ENCODE data around the gene RBMS3.
"Not testable (repeated sequence)": the region's sequence is repeated elsewhere in the genome, so short reads cannot be mapped to it uniquely, and the experiment has no call there.

RBMS3 gene

DNA sequence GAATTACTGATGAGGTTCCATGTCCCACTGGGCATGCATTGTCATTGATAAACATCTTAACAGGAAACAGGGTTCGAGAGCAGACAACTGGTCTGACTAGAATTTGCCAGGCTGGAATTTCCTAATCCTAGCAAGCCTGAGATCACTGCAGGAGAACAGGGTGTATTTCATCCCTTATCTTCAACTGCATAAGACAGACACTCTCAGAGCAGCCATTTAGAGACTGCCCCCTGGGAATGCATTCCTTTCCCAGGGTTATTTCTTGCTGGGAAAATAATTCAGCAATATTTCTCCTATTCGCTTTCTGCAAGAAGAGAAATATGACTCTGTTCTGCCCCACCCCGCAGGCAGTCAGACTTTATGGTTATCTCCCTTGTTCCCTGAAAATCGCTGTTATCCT, 113.1 kb downstream of the RBMS3 start:
- not testable (repeated sequence) for DNase-seq

DNA sequence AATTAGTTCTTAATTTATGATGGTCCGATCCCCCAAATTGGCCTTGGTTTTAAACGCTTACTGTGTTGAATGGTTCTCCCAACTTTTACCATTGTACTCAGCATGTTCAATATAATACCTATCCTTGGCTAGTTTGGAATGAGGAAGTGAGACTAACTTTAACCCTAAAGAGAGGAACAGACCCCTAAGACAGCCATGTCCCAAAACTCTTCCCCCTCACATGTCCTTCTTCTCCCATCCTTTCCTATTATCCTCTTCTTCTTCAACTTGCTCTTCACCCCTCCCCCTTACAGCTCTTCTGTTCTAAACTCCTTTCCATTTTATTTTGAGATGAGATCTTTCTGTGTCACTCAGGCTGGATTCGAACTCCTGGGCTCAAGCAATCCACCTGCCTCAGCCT, 116.5 kb downstream of the RBMS3 start:
- no peak for DNase-seq

DNA sequence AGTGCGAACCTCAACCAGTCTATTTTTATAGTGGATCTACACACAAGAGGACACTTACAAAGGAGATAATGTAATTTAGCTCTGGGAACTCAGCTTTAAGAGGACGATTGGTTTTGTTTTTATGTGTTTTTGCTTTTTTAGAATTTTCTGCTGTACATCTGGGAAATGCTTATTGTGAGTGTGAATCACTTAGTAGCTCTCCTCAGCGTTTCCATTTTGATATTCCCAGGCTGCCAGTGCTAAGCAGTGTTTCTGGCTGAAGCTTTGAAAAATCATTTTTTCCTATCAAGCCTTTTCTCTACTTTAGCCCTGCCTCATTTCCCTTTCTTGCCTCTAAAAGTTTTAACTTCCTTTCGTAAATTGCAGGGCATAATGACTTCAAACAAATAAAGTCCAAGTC, 117.9 kb downstream of the RBMS3 start:
- no peak for DNase-seq

DNA sequence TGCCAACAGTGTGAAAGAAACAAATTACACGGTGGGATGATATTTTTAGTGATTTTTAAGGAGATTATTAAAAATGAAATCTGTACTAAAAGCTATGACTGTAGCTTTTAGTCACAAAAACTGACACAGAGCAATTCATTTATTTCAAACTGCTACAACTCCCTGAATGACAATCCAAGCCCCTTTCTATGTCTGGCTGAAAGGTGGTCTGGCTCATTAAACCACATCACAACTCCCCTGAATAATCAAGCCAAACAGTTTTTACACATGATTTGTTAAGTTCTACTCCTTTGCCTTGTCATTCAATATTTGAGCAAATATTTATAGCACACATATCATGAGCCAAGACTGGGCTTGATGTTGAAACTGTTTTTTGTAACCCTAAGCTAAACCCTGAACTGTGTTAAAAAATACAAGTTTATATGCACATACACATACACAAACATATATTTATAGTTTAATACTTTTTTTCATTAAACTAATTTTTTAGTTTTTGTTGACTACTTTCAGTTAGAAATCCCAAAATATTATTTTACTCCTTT, 125.5 kb downstream of the RBMS3 start:
- DNase-seq: no peak

DNA sequence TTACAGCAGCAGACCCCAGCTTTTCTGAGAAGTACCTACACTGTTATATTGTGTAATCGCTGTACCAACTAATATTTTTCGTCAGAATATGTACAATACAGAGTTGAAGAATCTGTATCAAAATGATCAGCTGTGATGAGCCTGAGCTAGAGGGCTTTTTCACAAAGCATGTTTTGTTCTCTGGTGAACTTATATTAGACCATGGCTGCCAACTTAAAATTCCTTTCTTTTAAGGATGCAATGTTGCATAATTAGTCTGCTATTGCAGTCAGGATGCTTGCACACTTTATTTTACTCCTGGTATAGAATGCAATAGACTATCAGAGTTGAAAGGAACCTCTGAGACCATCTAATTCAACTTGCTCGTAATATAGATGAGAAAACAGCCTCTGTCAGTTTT, 127.8 kb downstream of the RBMS3 start:
- DNase-seq: no peak

DNA sequence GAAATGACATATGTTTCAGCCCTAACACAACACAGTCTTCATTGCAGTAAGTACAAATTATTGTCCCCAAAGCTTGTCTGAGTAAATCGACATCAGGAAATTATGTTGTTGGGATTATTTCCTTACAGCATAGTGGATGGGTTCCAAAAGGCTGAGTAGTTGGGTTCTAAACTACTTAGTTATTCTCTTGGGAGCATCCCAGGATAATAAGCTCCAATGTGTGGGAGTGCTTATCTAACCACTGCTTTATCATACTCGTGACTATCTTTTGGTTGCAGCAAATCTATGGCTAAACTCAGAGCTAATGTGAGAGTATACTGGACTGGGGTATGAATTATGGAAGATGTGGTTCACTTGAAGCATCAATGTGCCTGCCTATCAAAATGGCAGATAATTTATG, 128.5 kb downstream of the RBMS3 start:
- no peak for DNase-seq

DNA sequence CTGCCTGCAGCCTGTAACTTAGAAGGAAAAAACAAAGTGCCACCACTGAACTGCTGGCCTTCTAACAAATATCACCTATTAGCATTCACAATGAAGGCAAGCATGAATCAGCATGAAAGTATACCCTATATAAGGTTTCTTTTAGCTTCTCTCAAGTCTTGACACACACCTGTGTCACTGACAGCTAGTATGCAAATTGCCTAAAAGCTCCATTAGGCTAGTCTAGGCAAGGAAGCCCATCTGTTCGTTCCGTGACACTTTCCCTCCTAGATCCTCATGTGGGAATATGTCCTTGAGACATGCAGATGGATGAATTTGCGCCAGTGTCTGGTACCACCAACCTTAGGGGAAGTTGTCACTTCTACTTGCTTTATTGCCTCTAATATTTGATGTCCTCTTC, 129.3 kb downstream of the RBMS3 start:
- no peak for DNase-seq

DNA sequence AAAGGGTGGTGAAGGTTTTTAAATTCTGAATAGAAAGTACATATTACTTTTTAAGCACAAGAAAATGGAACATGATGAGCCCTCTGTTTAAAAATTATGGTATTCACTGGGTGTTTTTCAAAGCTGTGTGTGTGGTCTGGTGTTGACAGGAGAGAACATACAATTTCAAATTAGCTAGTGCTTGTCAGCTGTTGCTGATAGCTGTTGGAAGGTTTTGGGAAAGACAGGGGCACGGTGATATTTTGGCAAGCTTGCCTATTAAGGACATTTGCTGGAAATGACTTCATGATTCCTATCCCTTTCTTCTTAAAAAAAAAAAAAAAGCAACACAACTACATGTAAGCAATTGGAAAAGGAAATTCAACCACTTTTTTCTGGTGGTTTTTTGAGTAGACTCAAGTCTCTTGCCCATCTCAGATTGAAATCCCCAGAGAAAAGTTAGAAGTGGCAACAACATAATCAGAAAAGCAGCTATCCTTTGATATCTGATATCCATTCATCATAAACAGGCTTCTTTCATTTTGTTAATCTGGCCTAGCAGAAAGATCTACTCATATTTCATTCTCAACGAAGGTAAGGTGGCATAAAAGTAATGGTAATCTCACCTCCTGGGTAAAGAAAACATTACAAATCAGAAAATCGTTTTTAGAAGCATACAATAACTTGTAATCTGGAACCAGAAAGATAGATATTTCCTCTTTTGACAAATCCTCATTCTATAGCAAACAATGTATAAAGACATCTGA, 130.0 kb downstream of the RBMS3 start:
- DNase-seq: no peak

DNA sequence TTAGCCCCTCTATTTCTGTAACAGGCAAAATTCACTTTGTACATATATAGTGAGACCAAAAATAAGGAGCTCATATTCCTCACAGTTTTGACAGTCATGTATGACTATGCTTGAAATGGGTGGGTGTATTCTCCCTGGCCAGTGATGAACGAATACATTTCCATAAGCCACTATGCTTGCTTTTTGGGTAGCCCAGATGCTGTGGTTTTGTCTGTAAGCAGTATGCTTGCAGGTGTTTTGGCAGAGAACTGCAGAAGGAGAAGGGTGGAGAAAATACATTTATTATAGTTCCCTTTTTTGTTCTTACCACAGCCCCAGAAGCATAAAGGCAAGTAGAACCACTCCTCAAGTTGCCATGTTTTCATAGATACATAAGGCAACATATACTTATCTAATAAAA, 131.2 kb downstream of the RBMS3 start:
- DNase-seq: no peak

DNA sequence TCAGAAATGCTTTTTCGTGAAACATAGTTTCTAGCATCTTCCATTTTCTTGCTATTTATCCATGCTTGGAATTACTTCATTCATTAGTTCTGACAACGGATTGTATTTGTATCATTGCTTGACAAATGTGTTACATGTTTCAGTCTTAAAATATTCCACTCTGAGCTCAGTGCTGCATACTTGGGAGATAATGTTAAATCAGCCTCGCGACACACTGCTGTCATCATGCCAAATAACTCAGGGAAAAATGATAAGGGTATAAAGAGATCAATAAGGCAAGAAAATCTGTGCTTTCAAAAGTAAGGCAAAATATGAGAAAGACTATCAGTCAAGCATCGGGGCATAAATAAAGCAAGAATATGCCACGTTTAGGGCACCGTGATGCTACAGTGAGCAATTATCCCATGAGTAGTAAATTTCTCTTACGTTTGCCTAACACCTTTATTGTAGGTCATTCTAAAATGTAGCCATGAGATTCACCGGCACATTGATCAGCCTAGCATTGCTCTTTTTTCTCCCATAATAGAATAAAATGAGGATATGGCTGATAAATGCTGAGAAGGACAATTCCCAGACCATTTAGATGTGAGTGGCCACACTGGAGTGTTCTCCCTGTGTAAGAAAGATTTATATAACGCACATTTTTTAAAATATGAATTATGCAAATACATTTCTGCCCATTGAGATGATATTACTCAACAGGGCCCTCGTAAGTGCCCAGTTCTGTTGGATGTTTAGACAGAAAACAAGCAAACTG, 133.8 kb downstream of the RBMS3 start:
- DNase-seq: no peak

DNA sequence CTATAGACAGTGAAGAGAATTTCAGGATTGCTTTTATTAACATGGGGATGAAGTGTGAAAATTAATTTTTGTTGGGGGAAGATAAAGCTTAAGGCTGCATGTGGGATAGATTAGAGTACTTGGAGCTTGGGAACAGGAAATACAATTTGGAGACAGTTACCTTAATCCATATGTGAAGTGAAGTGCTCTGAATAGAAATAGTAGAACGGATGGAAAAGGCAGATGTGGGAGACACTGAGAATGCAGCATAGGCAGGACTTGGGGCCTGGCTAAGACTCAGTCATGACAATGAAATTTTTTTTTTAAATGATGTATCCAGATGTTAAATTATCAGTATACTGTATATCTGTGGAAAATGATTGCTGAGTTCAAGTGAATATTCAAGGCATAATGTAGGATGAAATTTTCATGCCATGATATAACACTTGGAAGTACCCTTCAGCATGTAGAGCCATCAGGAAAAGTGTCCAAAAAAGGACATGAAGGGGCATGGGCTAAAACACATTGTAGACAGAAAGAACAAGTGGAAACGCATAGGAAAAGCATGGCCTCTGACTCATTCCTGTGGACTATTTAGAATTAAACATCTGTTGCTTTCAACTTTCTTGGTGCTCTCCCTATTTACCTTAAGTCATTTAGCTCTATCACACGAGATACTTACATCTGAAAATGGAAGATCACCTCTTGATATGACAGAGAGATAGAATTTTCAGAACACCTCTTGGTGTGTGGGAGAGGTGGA, 134.8 kb downstream of the RBMS3 start:
- DNase-seq: no peak

DNA sequence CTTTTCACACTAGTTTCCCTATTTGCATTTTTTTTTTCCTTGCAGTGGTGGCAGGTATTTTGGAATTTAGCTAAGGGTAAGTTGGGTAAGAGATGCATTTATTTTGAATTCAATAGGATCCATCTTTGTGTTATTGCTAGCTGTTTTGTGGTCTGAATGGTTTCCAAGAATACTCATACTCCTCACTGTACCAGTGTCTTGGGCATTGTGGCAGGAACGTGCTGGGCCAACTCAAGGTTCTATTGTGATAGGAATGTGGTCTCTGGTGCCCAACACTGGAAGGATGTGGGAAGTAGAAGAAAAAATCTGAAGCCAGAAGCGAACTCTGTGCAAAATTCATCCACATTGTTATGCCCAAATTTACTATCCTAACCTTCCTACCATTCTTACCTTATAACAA, 135.6 kb downstream of the RBMS3 start:
- no peak for DNase-seq

DNA sequence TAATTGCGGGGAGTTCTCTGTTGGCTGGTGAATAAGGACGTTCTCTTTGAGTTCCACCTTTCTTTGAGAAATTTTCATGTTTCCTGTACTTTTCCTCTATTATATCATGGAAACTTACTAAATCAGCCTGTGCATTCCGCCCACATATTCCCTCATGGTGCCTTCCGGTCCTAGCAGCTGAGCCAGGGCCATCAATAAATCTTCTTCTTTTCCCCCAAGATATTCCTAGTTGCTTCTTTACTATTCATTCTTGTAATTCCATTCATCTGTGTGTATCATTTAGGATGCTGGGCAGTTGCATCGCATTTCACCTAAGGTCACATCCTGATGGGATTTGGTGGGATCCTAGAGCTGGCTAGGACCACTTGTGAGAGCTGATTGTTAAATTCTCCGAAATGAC, 139.2 kb downstream of the RBMS3 start:
- DNase-seq: no peak

DNA sequence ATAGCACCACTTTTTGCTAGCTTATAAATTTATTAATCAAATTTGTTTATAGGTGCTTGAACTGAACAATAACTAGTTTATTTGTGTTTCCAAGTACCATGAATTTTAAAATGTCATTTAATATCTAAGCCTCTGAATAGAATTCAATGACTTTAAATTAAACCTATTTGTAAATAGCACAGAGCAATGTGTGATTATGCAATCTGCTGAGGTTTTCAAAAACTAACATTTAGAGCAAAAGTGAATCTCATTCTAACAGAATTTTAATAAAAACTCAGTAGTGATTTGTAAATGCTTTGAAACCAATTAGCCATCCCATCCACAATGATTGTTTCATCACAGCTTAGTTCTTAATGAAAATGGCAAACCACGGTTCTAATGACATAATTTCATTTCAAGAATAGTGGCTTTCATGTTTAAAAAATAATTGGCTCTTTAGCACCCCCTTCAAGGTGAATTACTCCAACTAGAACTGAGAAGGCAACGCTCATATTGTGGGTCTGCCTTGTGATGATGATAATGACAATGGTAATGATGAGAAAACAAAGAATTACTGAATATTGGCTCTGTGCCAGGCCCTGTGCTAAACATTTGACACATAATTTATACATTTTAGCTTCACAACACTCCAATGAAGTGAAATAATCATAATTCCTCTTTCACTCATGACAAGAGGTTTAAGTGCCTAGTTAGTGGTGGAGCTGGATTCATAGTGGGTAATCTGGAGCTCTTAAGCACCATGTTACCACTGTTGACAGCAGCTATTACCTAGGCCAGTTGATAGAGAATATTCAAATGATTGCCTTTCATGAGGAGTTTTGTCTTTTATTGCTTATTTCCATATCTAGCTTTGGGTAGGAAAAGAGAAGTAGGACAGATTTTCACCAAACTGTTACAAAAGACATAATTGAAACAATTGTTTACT, 145.7 kb downstream of the RBMS3 start:
- DNase-seq: no peak

DNA sequence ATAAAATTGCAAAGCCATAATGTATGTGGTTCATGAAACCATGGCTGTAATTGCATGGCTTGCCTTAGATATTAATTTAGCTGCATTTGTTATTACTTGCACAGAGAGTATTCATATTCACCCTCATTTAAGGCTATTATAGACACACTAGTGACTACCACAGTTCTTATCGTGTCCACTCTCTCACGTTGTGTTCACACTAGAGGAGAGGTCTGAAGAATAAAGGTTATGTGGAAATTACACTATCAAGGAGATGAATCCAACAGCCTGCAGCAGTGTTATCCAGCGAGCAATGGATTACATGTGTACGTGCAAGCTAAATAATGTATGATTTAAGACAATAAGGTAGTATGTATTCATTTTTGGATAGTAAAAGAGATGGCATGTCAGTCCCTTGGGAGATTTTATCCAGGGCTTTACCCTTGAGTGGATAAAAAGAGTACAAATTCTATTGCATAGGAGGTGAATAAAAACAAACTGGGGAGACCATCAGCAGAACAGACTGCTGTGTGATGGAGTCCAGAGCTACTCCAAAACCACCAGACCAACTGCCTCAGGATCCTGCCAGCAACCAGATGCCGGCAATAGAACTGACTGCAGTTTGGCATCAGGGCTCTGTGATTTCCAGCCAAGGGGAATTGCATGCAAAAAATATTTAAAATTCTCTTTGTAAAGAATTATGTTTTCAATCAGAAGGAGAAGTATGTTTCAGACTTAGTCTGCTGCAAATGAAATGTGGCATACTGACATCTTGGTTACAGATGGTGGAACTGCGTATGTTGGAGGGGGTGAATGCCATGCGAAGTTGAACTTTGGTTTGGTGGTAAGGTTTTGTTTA, 146.6 kb downstream of the RBMS3 start:
- DNase-seq: no peak

DNA sequence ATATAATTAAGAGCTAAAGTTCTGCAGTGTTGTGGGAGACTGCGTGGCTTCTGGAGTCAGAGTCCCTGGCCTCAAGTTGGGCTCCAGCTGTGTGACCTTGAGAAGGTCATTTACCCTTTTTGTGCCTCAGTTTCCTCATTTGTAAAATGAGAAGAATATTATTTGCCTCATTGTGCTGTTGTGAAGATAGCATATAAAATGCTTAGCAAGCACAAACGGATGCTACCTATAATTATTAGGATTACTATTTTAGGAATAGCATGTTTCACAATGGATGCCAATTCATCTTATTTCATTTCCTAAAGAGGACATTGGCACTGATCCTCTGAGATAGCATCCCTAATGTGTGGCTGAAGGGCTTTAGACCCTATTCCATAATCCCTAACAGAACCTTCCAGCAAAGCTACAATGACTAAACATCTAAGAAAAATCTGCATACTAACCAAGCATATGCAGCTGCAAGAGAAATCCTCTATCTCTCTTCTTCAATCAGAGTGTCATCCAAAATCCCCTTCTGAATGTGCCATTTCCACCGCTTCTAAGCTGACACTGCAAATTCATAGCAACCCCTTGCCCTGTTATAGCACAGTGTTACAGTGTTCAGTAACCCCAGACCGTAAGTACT, 148.3 kb downstream of the RBMS3 start:
- no peak for DNase-seq

DNA sequence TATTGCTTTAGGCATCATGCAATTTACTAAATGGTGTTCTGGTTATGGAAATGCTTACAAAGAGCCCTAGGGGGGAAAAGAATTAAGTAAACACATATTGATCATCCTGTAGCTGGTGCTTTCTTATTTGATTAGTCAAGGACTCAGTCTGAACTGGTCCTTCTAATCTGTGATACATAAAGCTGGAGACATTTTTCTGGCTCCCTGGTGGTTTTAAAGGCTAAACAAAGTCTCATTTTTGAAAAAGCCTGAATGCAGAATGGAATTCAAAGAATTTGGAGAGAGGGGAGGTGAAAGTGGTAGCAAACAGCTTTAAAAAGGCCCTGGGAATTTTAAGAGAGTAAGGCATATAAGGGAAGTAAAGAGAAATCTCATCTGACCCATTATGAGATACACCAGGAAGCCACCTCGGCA, 149.7 kb downstream of the RBMS3 start:
- no peak for DNase-seq

DNA sequence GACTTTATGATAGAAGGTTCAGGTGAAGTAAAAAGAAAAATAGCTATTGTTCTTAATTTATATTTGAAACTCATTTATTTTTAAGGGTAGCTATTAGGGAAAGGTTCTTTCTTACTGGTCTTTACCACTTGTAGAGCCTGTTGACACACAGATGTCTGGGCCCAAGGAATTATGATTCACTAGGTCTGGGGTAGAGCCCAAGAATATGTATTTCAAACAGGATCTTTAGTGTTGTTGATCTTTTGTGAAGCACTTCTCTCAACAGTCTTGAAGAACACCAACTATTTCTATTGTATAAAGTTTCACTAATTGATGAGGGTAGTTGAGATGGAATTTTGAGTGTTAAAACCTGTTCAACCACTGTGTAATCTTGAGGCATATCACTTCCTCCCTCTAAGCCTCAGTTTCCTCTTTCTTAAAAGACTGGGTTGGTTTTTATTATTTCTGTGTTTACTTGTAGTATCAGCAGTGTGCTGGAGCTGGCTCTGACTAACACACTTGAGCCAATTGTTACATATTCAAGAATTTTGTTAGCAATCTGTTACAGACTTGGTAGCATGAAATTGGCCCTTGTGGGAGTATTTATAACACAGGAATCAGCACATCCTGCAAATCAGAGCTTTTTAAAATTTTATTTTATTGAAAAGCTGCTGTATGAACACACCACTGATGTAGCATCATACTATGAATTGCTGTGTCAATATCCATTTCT, 155.9 kb downstream of the RBMS3 start:
- no peak for DNase-seq

DNA sequence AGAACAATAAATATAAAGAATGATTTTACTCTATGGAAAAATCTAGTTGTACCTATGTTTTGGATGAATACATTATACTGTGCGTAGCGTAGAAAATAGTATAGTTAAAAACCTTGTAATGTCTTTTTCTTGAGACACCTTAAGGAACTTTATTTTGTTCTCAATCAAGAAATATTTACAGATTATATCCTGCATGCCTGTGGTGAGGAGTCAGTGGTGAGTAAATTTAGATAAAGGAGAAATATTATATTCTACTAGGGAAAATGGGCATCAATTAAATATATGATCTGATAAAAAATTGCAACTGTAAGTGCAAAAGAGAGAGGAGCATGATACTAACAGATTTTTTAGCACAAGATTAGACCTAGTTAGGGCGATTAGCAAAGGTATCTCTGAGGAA, 157.7 kb downstream of the RBMS3 start:
- no peak for DNase-seq

All from cerebellar nuclear complex (tissue), 1 donor.